Stimulated activated CD4-positive, alpha-beta T cell treated with anti-CD3 and anti-CD28 coated beads, Interleukin-4, amount 100 ng/mL, for 4 hours (primary cell): ENCODE measurements around the gene GOLGA6L10.
"Not testable (repeated sequence)": the region's sequence is repeated elsewhere in the genome, so short reads cannot be mapped to it uniquely, and the experiment has no call there.

Experiments
- DNase-seq, 2 experiments: peaks; one replicate each; pipeline ENCODE4 v3.0.0-alpha.2; 2020

Gene GOLGA6L10

DNA sequence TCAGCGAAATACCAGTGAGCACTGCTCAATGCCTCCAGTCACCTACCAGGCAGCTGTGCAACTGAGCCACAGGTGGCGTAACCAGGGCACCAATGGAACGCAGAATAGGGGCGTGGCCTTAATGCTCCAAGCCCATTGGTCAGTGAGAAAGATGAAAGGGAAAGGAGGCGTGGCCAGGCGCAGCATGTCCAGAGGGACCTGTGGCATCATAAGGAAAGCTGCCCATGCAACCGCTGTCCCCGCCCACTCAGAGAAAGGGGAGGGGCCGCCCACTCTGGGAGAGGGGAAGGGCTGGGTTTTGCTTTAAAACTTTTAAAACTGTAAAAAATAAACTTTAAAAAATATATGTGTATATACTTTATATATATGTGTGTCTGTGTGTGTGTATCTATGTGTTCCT is at the start of gene GOLGA6L10:
Gene GOLGA6L10, minus strand, starts transcription at position 101 of the 400 bp plus-strand sequence. Its CDS starts 100 bp downstream, at position 1.
- DNase-seq: not testable (repeated sequence)

DNA sequence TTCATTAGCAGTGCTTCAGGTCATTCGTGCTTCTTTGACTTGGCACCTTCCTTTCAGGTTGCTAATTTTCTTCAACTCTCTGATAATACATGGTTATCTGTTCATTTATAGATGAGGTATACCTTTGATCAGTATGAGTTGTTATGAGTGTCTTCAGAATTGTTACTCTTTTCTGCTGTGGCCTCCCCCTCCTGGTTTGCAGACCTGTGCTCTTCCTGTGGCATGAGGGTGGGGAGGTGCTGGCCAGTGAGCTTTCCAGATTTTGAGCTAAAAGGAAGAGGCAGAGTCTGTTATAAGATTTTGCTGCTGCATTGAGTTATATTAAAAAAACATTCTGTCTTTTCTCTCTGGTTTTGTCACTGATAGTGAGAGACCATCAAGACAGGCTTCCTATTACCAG is 49.5 kb upstream of the GOLGA6L10 start:
- DNase-seq: no peak

- no peak for DNase-seq
Measured at GRCh38 chr15:82397817-82398216, 48.5 kb upstream of the GOLGA6L10 start.

DNA sequence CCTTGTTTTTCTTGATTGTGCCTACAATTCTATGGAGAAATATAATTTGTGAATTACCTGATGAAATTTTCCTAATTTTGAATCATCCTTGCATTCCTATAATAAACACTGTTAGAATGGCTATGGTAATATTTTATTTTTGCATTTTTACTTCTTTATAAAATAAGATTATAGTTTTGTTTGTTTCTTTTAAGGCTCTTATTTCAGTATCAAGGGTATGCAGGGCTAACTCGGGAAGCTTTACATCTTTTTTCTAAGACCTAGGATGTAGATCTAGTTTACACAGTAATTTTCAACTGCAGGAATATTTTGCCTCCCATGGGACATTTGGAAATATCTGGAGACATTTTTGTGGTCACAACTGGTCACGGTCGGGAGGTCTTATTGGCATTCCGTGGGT is 46.5 kb upstream of the GOLGA6L10 start:
- DNase-seq: not testable (repeated sequence)

GRCh38 chr15:82393671-82394070 is 44.4 kb upstream of the GOLGA6L10 start:
- DNase-seq: no peak

DNA sequence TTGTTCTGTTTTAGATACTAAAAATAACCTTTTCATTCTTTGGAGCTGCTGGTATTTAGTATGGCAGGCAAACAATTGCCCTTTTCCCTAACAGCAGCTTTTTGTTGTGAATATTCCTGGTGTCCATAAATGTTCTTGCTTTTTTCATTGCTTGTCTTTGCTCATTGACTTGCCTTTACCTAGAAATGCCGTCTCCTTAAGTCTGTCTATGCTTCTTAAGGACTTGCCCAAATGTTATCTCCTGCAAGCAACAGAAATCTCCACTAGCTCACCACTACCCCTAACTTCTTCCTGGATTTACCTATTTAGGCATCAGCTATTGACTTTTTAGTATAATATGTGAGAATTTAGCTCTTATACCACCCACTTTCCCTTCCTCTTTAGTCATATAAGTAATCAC is 42.8 kb upstream of the GOLGA6L10 start:
- DNase-seq: not testable (repeated sequence)

GRCh38 chr15:82390152-82390551 is 40.9 kb upstream of the GOLGA6L10 start:
- DNase-seq: not testable (repeated sequence)

- DNase-seq: not testable (repeated sequence)
Measured at GRCh38 chr15:82387209-82387608, 37.9 kb upstream of the GOLGA6L10 start.

DNA sequence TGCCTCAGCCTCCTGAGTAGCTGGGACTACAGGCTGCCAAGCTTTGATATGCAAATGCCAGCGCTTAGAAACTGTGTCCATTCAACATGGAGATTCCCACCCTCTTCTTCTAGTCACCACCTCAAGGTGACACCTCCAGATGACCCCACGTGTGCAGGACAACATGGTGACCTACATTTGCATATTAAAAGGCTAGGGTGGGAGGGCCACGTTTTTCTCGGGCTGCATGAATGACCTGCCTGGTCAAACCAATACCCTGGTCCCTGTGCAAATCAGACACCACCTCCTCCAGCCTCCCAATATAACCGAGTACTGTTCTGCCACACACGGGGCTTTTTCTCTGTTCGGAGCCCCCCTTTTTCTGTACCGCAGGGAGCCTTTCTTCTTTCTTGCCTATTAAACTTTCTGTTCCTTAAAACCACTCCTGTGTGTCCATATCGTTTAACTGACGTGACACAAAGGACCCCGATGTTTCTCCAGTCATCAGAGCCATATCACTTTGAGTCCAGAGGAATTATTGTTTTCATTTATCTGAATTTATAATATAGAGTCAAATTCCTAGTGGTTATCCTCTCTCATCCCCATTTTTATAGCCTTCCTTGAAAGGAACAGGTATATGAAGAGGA is 32.2 kb upstream of the GOLGA6L10 start:
- not testable (repeated sequence) for DNase-seq

GRCh38 chr15:82379552-82379951 is 30.3 kb upstream of the GOLGA6L10 start:
- not testable (repeated sequence) for DNase-seq

DNA sequence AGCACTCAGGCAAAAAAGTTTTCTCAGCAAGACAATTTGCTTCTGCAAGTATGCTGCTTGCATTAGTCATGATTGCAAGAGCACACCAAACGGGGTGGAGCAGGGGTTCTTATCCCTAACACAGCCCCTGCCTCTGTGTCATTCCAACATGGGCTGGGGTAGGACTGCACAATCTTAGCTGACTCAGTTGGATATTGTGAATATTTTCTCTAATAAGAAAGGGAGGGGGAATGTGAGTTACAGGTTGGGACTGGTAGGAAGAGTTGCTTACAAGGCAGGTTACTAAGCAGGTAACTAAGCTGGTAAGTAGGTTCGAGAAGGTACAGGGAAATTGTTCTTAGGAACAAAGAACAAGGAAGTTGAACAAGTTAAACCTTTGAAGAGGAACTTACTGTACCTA is 24.4 kb upstream of the GOLGA6L10 start:
- not testable (repeated sequence) for DNase-seq

GRCh38 chr15:82371656-82372055 is 22.4 kb upstream of the GOLGA6L10 start:
- DNase-seq: no peak

- DNase-seq: not testable (repeated sequence)
Measured at GRCh38 chr15:82367790-82368189, 18.5 kb upstream of the GOLGA6L10 start.

- DNase-seq: peak in 1 of 2 experiments; percentile 32
Measured at GRCh38 chr15:82365692-82366323, 16.5 kb upstream of the GOLGA6L10 start.

DNA sequence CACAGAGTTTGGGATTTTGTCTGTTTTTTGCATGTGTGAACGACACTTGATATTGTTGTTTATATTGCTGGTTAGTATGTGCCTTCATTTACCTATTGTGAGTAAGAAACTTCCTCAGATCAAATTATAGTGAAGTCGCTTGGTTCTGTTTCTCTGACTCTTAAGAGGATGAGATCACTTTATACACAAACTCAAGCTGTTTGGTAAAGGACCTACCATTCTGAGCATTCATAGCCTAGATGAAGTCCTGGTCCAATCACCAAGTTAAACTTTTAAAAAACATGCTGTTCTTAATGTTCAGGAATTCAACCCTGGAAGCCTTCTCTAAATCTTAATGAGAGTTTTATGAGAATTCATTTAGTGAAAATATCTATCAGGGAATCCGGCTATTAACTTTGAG is 15.3 kb upstream of the GOLGA6L10 start:
- DNase-seq: not testable (repeated sequence)

- not testable (repeated sequence) for DNase-seq
Measured at GRCh38 chr15:82362790-82363189, 13.5 kb upstream of the GOLGA6L10 start.

DNA sequence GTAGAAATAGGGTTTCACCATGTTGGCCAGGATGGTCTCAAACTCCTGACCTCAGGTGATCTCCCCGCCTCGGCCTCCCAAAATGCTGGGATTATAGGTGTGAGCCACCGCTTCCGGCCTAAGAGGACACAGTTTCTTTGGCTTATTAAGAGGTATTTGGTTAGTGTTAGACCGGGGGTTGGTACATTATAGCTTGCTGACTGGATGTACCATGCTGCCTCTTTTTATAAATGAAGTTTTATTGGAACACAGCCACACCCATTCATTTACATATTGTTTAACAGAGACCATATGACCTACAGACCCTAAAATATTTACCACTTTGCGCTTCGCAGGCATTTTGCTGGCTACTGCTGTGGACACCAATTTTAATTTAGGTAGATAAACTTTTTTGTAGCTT is 11.3 kb upstream of the GOLGA6L10 start:
- DNase-seq: not testable (repeated sequence)

- DNase-seq: not testable (repeated sequence)
Measured at GRCh38 chr15:82355055-82355454, 5.8 kb upstream of the GOLGA6L10 start.

DNA sequence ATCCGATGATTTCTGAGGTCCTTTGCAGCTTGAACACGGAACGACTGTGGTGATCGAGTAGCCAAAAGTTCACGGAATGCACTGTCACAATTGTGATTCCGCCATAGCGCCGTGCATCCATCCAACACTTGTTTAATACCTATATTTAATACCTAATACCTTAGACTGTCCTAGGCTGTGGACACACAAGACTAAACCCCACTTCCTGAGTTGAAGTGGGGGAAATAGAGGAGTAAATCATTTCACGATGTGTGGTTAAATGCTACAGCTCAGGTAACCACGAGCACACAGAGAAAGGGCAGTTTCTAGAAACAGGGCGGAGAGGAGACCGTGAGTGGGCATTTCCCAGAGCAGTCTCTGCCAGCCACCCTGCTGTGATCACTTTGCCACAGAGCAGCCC is 5.3 kb upstream of the GOLGA6L10 start:
- DNase-seq: not testable (repeated sequence)

DNA sequence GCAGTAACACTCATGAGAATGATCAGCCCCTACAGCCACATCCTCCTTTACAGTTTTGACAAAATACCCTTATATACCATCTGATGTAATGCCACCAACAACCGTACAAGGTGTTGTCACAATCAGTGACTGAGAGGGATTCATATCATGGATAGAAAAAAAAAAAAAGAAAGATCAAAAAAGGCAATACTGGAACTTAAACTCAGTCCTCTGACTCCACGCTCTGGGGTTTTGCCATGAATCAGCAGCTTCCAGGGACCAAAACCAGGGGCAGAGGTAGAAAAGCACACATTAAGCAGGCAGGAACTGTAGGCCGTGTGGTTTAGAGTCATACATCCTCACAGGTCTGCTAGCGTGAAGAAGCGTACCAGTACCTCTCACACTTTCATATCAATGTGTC is 1.6 kb downstream of the GOLGA6L10 start:
- not testable (repeated sequence) for DNase-seq

DNA sequence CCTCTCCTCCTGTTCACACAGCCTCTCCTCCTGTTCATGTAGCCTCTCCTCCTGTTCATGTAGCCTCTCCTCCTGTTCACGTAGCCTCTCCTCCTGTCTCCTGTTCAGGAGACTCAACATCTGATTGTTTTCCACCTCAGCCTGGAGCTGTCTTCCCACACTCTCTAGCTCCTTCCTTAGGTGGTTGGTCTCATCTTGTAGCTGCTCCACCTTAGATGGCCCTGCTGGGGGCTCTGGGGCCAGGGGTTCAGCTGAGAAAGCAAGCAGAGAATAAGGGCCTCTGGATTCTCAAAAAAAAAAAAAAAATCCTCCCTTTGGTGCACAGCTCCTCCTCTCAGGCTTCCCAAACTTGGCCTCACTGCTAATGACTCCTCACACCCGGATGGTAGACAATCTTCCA is 4.1 kb downstream of the GOLGA6L10 start:
- not testable (repeated sequence) for DNase-seq

DNA sequence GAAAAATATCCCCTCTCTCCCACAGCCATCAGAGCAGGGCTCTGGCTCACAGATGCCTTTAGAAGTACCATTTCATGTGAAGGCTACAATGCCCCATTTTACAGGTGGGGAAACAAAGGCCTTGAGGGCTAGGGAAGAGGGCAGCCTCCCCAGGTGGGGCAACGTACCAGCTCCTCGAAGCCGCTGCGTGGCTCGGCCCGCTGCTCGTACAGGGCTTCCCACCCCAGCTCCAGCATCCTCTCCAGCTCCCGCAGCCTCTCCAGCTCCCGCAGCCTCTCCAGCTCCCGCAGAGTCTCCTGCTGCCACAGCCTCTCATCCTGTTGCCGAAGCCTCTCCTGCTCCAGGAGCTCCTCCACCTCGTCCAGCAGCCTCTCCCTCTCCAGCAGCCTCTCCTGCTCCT is 4.9 kb downstream of the GOLGA6L10 start:
- DNase-seq: not testable (repeated sequence)

GRCh38 chr15:82343851-82344250 is 5.4 kb downstream of the GOLGA6L10 start:
- DNase-seq: not testable (repeated sequence)

DNA sequence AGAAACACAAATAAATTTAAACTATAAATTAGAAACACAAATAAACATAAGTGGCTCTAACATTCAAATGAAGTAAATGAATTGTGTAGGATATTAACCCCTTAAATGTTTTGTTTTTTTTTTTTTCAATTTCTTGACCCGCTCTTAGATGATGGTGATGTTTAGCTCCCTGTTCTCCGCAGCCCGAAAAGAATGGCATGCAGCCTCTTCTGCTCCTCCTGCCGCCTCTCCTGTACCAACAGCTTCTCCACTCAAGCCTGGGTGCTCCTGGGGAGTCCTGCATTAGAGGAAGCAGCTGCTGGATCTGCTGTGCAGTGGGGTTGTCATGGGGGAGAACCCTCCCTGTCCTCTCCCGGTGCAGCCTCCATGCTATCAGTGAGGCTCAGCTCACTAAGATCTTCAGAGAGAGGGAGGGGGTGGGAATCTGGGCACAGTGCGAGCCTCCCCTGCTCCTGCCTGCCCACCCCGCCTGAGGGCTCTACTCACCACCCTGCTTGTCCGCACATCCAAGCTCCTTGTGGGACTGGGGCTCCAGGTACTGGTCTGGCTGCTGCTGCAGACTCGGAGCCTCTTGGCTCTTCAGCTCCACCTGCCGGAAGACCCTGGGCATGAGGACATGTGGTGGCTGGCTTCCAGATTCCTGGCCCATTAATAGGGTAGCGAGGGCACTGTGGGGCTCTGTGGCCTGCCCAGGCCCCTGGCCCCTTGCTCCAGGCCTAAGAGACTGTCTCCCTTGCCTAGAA is 6.5 kb downstream of the GOLGA6L10 start:
- peak; percentile 10 to 23 for DNase-seq
